ENCODE results near the gene RBM33. TPM values are rescaled to one million over a fixed set of nuclear protein-coding genes. Genes with fewer than 3 reads are reported as not detected.

The RBM33 gene
- total and polyA plus RNA-seq, 2 of the 8 experiments (the other 6 are each of a cell fraction or from before 2014, with no cell fraction given): 16.5 to 64.6 TPM

DNA sequence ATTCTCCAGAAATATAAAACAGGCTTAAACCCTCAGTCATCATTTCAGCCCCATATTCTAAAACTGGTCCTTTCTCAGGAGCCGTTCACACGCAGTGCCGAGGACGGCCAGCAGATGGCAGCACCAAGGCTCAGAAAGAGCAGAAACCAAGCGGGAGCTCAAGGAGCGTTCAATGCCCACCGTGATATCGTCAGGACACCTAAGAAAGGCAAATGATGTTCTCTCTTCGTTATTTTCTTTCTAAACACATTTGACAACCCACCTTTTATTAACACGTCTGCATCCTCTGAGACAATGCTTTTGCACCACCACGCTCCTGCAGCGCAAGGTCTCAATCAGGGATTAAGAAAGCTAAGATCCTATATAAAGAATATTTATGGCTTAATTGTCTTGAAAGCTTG is 45.7 kb upstream of the RBM33 start:
- H2AFZ ChIP-seq (ENCODE audit: low read length): no peak overlapping the region
- peak overlapping the region in 1 of 4 experiments; percentile 26; a peak in 1 of 8 replicates for H3K4me3 ChIP-seq (ENCODE audit: extremely low read depth in 1 of 4, insufficient read depth in 2 of 4, low read depth in 3 of 4, low read length in 4 of 4)
- TF ChIP-seq CREB1 (IDR thresholded peaks at IDR 0.05) (0 out of 2 replicates have a peak, but pooled peaks have one; percentile 19), CTBP2 (IDR thresholded peaks at IDR 0.05; ENCODE audit: borderline replicate concordance, insufficient read depth, insufficient read length, low read length) (no peak), HDAC2 (IDR thresholded peaks at IDR 0.05; ENCODE audit: borderline replicate concordance in 1 of 2, low read depth in 2 of 2, low read length in 2 of 2) (no peak), EGR1 (IDR thresholded peaks at IDR 0.05; ENCODE audit: borderline replicate concordance, low read depth, low read length) (no peak), ZNF274 (IDR thresholded peaks at IDR 0.05; ENCODE audit: borderline replicate concordance, extremely low read depth, low read length) (no peak), SP4 (IDR thresholded peaks at IDR 0.05; ENCODE audit: low read length) (no peak), ASH2L (IDR thresholded peaks at IDR 0.05; ENCODE audit: low read length) (no peak), NANOG (IDR thresholded peaks at IDR 0.05; ENCODE audit: insufficient read depth, low read depth, low read length, poor library complexity, severe bottlenecking) (no peak), POLR2AphosphoS5 (IDR thresholded peaks at IDR 0.05; ENCODE audit: low read depth, low read length) (no peak), TCF12 (IDR thresholded peaks at IDR 0.05; ENCODE audit: low read depth, low read length) (no peak), CHD1 (IDR thresholded peaks at IDR 0.05; ENCODE audit: low read depth, low read length) (no peak), CBX8 (IDR thresholded peaks at IDR 0.05; ENCODE audit: borderline replicate concordance, low read depth, low read length) (no peak), KDM4A (IDR thresholded peaks at IDR 0.05; ENCODE audit: low read depth, low read length, severe bottlenecking) (no peak)

More for the DNA sequence above, 45.7 kb upstream of the RBM33 start:
- Histone ChIP-seq H3K36me3 (ENCODE audit: control insufficient read depth in 2 of 4, insufficient read depth in 4 of 4, low read length in 3 of 4) (no peaks in the 10 kb centered on the region), H3K9me3 (ENCODE audit: insufficient read depth in 2 of 2, low read depth in 1 of 2, low read length in 1 of 2) (no peaks in the 10 kb centered on the region), H4K20me1 (replicated peaks in 1 of 2; ENCODE audit: control insufficient read depth in 1 of 2, insufficient read depth in 2 of 2, low read length in 2 of 2) (no peaks in the 10 kb centered on the region), H4K5ac (ENCODE audit: insufficient read length, low read depth, low read length) (no peak overlapping the region), H3K23me2 (ENCODE audit: low read depth, low read length) (no peaks in the 10 kb centered on the region), H3K4ac (replicated peaks; ENCODE audit: insufficient read length, low read depth, low read length) (no peak overlapping the region), H3K27me3 (replicated peaks in 1 of 4; ENCODE audit: control insufficient read depth in 3 of 4, extremely low read depth in 1 of 4, insufficient read depth in 3 of 4, low read length in 3 of 4) (no peaks in the 10 kb centered on the region), H3K9ac (replicated peaks in 1 of 4; ENCODE audit: extremely low read depth in 1 of 4, low read depth in 3 of 4, low read length in 3 of 4) (no peak overlapping the region), H2BK12ac (ENCODE audit: low read depth, low read length) (no peak overlapping the region), H3K4me1 (replicated peaks in 1 of 4; ENCODE audit: control insufficient read depth in 3 of 4, insufficient read depth in 4 of 4, low read length in 3 of 4) (peaks cover 4 to 10% (median 5%) of the 10 kb centered on the region in 4 experiments; a peak in 6 of 7 replicates), H3K23ac (ENCODE audit: insufficient read length) (no peak overlapping the region), H2BK20ac (ENCODE audit: low read length) (no peak overlapping the region), H3K14ac (ENCODE audit: insufficient read length) (no peak overlapping the region), H3K56ac (replicated peaks; ENCODE audit: insufficient read length, low read depth, low read length) (no peak overlapping the region), H2BK5ac (ENCODE audit: low read depth, low read length) (no peak overlapping the region), H3K79me1 (ENCODE audit: low read depth, low read length) (no peaks in the 10 kb centered on the region), H3K18ac (ENCODE audit: extremely low read depth, low read length) (no peak overlapping the region), H3K27ac (ENCODE audit: low read depth, low read length) (no peak overlapping the region), H4K8ac (ENCODE audit: extremely low read depth, insufficient read depth, low read length) (no peak overlapping the region), H4K91ac (replicated peaks; ENCODE audit: insufficient read length, low read length) (no peak overlapping the region), H2AK5ac (ENCODE audit: low read depth, low read length) (no peak overlapping the region), H2BK15ac (ENCODE audit: low read length) (no peak overlapping the region), H3K79me2 (ENCODE audit: control insufficient read depth in 1 of 2, insufficient read depth in 2 of 2, low read length in 2 of 2) (no peaks in the 10 kb centered on the region), H3K4me2 (ENCODE audit: insufficient read depth in 1 of 2, low read depth in 2 of 2, low read length in 2 of 2) (peak overlapping the region in 1 of 2 experiments; percentile 23; a peak in 2 of 4 replicates), H2BK120ac (replicated peaks; ENCODE audit: low read depth, low read length) (no peak overlapping the region)
- ChIA-PET CTCF (ENCODE audit: partially characterized antibody) (interaction anchor here (0.6 to 6.3 kb wide), 57 partner anchors 8 to 291 kb away, joined by 3 to 64 read pairs (median 4); partner anchors contain the start of gene RBM33), POLR2A (ENCODE audit: partially characterized antibody) (interaction anchor here (0.6 to 0.9 kb wide), 2 partner anchors 9 to 127 kb away, joined by 3 to 4 read pairs; no protein-coding TSS in a partner anchor)
- 12% methylated on average over 12 of the region's 12 CpGs; no CpG with 5 or more reads in 1 of the 2 experiments for WGBS, 2 experiments (ENCODE audit: extremely low coverage in 1 of 2, insufficient coverage in 1 of 2, insufficient read length in 1 of 2, insufficient replicate concordance in 2 of 2, low coverage in 1 of 2, low lambda C conversion rate in 2 of 2, missing lambda C conversion rate in 1 of 2)
- FAIRE-seq (peak; percentile 89), DNase-seq (ENCODE audit: low read depth in 1 of 2, low spot score in 2 of 2) (peak; percentile 38 to 99)
